Measurements from ENCODE around the gene NLN.
"Not testable (repeated sequence)": the region's sequence is repeated elsewhere in the genome, so short reads cannot be mapped to it uniquely, and the experiment has no call there.

Gene NLN

DNA sequence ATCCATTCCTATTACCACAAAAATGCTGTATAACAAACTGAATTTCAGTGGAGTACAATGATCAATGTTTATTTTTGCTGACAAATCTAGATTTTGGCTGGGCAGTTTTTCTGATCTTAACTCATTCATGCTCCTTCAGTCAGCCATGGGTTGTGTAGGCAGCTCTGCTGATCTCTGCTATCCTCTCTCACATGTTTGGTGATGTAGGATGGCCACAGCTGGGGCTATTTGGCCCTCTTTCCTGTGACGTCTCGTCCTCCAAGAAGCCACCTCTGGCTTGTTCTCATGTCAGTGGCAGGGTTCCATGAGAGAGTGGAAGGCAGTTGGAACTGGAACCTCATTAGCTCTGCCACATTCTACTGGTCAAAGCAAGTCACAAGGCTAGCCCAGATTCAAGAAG is 8.9 kb downstream of the NLN start:
- no peak for DNase-seq (ENCODE audit: low read depth in 3 of 3, low spot score in 1 of 3)

DNA sequence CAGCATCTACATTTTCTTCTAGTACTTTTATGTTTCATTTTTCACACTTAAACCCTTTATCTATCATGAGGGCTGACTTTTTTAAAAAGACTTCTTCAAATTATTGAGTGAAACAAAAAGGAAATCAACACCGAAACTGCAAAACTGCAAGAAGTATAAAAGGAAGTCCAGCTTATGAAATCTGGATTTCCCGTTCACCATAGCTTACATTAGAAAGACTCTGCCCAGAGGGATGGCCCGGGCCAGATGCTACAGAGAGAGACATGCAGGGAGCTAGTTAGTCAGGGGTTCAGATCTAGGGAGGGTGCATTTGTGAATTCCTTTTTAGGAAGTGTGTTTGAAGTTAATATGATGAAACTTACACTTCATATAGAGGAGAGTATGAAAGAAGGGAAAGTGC is 10.0 kb downstream of the NLN start:
- not testable (repeated sequence) for DNase-seq (ENCODE audit: low read depth in 3 of 3, low spot score in 1 of 3)

DNA sequence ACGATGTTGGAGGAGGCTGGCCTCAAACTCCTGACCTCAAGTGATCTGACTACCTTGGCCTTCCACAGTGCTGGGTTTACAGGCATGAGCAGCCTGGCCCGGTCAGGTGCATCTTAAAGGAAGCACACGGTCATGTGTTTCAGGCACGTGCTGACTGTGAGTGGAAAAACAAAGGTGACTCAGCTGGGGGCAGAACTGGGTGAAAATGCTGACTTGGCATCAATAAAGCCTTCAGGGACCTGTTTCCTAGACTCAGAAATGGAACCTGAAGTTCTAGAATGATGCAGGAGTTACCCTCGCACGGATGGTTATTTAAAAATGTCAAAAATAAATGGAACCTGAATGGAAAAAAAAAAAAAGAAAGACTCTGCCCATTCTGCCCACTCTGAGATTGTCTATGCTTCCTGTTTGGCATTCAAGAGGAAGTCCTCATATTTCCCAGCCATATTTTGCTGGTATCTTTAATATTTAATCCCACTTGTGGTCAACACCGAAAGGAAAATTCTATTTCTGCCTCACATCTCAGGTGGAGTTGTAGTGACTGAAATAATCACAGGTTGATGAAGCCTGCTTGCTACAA is 12.3 kb downstream of the NLN start:
- not testable (repeated sequence) for DNase-seq (ENCODE audit: low read depth in 3 of 3, low spot score in 1 of 3)

DNA sequence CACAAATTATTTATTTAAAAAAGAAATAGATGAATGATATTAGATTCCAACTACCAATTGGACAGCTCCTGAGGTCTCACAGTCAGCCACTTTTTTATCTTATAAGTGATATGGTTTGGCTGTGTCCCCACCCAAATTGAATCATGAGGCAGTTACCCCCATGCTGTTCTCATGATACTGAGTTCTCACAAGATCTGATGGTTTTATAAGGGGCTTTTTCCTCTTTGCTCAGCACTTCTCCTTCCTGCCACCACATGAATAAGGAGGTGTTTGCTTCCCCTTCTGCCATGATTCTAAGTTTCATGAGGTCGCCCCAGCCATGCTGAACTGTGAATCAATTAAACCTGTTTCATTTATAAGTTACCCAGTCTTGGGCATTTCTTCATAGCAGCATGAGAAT is 12.9 kb downstream of the NLN start:
- DNase-seq (ENCODE audit: low read depth in 3 of 3, low spot score in 1 of 3) = no peak

DNA sequence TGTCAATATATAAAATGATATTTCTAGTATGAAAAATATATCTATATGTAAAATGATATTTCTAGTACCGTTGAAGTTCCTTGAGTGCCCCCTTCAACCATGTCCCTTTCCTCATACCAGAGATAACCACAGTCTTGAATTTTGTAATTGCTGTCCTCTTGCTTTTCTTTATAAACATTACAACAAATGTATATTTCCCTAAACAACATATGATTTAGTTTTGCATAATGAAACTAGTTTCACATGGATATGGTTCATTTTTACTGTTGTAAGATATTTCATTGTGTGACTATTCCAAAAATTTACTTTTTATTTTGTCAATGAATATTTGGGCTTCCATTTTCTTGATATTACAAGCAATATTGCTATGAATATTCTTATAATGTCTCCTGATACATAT is 14.0 kb downstream of the NLN start:
- no peak for DNase-seq (ENCODE audit: low read depth in 3 of 3, low spot score in 1 of 3)

DNA sequence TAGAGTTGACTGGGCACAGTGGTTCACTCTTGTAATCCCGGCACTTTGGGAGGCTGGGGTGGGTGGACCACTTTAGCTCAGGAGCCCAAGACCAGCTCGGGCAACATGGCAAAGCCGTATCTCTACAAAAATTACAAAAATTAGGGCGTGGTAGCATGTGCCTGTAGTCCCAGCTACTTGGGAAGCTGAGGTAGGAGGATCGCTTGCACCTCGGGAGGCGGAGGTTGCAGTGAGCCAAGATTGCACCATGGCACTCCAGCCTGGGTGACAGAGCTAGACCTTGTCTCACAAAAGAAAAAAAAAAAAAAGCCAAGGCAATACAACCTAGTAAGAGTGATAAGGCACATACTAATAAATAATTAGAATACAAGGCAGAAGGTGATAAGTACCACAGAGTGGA is 15.8 kb downstream of the NLN start:
- DNase-seq (ENCODE audit: low read depth in 3 of 3, low spot score in 1 of 3) = no peak

DNA sequence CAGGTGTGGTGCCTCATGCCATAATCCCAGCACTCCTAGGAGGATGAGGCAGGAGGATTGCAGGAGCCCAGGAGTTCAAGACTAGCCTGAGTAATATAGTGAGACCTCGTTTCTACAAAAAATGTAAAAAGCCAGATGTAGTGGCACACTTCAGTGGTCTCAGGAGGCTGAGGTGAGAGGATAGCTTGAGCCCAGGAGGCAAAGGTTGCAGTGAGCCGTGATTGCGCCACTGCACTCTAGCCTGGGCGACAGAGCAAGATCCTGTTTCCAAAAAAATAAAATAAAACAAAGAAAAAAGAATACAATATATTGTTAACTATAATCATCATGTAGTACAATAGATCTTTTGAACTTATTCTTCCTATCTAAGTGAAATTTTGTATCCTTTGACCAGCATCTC is 16.3 kb downstream of the NLN start:
- no peak for DNase-seq (ENCODE audit: low read depth in 3 of 3, low spot score in 1 of 3)

DNA sequence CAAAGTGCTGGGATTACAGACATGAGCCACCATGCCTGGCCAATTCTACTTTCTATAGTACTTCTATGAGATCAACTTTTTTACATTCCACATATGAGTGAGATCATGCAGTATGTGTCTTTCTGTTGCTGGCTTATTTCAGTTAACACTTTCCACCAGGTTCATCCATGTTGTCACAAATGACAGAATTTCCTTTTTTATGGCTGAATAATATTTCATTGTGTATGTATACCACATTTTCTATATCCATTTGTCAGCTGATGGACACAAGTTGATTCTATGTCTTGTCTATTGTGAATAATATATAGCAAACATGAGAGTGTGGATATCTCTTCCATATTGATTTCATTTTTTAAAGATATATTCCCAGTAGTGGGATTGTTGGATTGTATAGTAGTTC is 17.2 kb downstream of the NLN start:
- no peak for DNase-seq (ENCODE audit: low read depth in 3 of 3, low spot score in 1 of 3)

DNA sequence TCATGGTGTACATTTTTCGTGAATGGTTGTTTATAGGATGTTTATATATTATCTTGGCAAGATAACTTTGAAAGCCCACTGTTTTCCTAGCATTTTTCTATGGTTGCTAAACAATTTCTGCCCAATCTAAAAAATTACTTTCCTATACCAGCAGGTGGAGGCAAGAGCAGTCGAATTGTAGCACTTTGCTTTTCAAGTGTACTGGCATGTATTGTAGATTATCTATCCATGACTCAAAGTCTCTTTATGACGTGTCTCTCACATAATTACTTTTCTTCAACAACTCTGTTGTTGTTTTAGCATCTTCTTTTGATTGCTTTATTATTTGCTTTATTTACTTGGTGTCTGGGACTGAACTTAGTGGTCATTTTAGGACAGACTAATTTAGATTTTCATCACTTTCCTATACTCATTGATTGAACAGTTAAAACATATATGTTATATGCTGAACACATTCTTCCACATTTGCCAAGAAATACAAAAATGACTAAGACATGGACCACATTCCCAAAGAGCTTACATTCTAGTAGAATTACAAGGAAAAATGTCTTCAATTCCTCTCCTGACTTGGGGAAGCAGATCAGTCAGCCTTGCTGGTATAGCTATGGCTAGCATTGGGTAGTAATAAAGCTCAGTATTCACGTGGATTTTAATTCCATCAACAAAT is 20.7 kb downstream of the NLN start:
- DNase-seq (ENCODE audit: low read depth in 3 of 3, low spot score in 1 of 3) = no peak

DNA sequence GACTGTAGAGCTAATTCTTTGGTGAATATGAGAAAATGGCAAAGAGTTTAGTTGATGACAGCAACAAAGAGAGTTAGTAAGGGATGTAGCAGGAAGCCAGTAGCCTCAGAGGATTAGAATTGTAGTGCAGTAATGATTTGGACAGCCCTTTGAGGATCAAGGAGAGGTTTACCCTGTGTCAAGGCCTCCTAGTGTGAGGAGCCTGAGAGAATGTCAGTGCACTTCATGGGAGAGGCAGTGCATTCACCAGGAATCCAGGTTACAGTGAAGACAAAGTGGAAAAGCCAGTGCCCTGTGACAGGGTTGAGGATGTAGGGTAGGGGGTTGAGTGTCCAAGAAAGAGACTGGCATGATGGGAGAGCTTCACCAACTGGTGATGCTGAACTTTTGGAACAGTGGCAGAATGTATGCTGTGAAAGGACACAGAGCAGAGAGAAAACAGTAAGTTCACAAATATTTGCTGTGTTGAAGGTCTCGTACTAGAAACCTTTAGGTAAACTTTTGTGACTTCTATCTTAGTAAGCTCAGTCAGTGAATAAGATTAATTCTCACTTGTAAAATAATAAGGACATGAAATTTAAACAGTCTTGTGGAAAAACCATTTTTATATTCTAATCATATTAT is 27.3 kb downstream of the NLN start:
- no peak for DNase-seq (ENCODE audit: low read depth in 3 of 3, low spot score in 1 of 3)

DNA sequence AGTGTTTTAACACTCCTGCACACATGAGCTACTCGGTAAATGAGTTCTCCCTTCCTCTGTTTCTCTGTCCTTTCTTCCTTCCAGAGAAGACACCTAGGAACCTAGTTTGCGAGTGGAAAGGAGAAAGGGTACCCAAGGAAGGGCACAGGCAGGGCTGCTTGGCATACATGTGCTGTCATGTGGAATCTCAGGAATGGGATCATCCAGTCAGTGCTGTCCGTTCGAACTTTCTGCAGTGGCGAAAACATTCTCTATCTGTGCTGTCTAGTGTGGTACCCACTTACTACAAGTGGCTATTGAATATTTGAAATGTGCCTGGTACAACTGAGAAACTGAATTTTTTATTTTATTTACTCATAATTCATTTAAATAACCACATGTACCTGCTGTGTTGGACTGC is 28.0 kb downstream of the NLN start:
- DNase-seq (ENCODE audit: low read depth in 3 of 3, low spot score in 1 of 3) = no peak

DNA sequence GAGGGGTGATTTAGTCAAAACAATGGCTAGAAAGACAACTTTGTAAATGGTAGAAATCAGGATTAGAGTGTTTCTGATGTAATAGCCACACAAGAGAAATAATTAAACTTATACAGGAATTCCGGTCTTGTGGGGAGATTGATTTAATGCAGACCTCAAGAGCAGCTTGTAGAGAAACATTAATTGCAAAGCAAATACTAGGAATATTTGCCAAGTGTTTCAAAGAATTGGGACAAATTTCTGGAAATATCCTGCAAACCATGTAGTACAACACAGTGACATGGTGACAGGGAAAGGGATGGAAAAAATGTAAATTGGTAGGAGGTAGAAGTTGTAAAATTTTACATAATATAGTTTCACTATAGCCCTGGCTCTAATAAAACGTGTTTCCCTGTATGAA is 28.9 kb downstream of the NLN start:
- no peak for DNase-seq (ENCODE audit: low read depth in 3 of 3, low spot score in 1 of 3)

DNA sequence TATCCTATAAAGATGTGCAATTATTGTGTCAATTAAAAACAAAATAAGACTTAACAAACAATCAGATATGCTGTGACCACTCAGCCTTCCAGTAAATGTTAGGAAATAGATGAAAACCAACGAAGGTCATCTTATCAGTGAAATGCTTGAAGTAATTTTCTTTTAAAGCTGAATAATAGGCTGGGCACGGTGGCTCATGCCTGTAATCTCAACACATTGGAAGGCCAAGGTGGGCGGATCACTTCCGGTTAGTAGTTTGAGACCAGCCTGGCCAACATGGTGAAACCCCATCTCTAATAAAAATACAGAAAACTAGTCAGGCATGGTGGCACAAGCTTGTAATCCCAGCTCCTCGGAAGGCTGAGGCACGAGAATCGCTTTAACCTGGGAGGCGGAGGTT is 31.2 kb downstream of the NLN start:
- no peak for DNase-seq (ENCODE audit: low read depth in 3 of 3, low spot score in 1 of 3)

DNA sequence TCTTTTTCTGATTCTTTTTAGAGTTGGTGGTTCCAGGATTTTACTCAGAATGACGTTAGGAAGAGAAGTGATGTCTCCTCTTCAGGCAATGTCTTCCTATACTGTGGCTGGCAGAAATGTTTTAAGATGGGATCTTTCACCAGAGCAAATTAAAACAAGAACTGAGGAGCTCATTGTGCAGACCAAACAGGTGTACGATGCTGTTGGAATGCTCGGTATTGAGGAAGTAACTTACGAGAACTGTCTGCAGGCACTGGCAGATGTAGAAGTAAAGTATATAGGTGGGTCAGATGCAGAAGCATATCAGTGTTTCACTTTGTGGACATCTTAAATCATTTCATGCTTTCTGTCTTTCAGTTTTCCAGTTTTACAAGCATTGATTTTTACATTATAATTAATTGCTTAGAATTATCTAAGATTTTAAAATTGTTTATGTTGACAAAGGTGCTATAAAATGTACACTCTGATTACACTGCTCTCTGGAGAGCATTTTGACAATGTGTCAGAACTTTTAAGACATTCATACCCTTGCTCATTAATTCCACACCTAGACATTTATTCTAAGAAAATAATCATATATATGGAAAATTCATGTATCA is 36.6 kb downstream of the NLN start:
- no peak for DNase-seq (ENCODE audit: low read depth in 3 of 3, low spot score in 1 of 3)

DNA sequence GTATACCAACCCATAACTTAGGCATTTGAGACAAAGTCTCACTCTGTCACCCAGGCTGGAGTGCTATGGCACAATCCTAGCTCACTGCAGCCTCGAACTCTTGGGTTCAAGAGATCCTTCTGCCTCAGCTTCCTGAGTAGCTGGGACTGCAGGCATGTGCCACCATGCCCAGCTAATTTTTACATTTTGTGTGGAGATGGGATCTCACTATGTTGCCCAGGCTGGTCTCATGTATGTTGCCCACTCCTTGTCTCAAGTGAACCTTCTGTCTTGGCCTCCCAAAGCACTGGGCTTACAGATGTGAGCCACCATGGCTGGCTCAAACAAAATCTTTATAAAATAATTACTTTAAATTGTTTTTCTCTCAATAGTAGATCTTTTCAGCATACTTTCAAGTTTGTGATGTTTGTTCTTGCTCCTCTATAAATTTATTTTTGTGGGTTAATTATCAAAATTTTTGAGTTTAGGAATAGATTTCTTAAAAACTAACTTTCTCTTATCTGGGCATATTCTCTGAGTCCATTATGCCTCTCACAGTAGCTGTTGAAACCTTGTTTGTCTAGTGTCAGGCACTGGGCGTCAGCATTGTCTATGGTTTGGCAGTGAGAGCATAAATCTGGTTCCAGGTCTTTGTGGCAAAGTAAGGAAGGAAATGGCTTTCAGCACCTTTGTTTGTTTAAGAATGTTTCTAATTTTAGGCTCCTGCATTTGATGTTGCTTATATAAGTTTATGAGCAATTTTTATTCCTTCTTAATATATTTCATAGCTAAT is 38.7 kb downstream of the NLN start:
- DNase-seq (ENCODE audit: low read depth in 3 of 3, low spot score in 1 of 3) = peak in 2 of 3 donors; percentile 21 to 27

DNA sequence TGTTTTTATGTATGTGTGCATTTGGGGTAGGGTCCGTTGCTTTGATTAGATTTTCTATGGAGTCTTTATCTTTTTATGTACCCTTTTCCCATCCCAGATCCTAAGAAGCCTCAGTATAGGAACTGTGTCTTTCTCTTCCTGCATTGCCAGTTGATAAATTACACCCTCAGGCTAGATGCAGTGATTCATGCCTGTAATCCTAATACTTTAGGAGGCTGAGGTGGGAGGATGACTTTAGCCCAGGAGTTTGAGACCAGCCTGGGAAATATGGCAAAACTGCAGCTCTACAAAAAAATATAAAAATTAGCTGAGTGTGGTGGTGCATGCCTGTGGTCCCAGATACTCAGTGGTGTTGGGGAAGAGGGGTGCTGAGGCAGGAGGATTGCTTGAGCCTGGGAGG is 40.2 kb downstream of the NLN start:
- no peak for DNase-seq (ENCODE audit: low read depth in 3 of 3, low spot score in 1 of 3)

DNA sequence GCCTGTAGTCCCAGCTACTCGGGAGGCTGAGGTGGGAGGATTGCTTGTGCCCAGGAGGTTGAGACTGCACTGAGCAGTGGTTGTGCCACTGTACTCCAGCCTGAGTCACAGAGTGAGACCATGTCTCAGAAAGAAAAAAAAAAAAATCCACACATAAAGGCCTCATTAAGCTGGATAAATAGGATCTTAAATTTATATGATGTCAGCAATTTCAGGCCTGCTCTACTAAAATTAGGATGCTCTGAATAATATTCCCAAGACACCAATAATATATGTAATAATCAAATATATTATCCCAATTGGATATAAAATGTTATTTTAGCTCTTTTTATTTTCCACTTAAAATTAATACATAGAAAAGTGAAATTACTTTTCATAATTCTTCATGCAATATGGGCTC is 43.6 kb downstream of the NLN start:
- DNase-seq (ENCODE audit: low read depth in 3 of 3, low spot score in 1 of 3) = no peak

DNA sequence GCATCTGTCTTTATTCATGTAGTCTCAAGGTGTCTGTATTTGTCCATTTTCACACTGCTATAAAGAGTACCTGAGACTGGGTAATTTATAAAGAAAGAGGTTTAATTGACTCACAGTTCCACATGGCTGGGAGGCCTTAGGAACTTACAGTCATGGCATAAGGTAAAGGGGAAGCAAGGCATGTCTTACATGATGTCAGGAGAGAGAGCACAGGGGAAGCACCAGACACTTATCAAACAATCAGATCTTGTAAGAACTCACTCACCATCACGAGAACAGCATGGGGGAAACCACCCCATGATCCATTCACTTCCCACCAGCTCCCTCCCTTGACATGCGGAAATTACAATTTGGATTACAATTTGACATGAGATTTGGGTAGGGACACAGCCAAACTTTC is 44.2 kb downstream of the NLN start:
- DNase-seq (ENCODE audit: low read depth in 3 of 3, low spot score in 1 of 3) = no peak

DNA sequence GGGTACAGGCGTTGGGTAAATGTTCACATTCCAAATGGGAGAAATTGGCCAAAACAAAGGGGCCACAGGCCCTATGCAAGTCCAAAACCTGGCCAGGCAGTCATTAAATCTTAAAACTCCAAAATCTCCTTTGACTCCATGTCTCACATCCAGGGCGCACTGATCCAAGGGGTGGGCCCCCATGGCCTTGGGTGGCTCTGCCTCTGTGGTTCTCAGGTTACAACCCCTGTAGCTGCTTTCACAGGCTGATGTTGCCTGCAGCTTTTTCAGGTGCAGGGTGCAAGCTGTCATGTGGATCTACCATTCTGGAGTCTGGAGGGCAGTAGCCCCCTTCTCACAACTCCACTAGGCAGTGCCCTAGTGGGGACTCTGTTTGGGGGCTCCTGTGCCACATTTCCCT is 44.8 kb downstream of the NLN start:
- no peak for DNase-seq (ENCODE audit: low read depth in 3 of 3, low spot score in 1 of 3)

DNA sequence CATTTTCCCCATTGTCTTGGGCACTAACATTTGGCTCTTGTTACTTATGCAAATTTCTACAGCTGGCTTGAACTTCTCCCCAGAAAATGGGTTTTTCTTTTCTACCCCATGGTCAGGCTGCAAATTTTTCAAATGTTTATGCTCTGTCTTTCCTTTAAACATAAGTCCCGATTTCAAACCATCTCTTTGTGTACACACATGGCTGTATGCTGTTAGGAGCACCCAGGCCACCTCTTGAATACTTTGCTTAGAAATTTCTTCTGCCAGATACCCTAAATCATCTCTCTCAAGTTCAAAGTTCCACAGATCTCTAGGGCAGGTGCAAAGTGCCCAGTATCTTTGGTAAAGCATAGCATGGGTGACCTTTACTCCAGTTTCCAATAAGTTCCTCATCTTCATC is 45.6 kb downstream of the NLN start:
- no peak for DNase-seq (ENCODE audit: low read depth in 3 of 3, low spot score in 1 of 3)

DNA sequence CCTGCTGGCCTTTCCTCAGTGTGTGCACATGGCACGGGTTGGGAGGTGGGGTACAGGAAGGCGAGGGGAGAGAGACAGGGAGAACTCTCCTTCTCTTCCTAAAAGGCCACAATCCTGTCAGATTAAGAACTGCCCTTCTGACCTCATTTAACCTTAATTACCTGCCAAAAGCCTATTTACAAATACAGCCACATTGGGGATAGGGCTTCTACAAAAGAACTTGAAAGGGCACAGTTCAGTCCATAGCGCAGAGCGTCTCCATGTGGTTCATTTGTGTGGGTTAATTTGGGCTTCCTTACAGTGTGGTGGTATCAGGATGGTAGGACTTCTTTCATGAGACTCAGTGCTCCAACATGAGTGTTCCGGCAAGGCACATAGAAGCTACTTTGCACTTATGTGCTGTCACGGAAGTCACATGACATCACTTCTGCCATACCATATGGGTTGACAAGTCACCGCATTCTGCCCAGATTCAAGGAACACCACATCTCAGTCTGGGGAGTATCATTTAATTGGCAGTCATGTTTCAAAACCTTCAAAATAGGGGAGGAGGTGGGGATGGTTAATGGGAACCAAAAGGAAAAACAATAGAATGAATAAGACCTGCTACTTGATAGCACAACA is 46.8 kb downstream of the NLN start:
- DNase-seq (ENCODE audit: low read depth in 3 of 3, low spot score in 1 of 3) = no peak

All from stimulated activated CD4-positive, alpha-beta T cell treated with anti-CD3 and anti-CD28 coated beads, TNF-alpha, amount 100 ng/mL, for 1 hour (primary cell).